Smooth muscle cell (in vitro differentiated cells): Measurements from ENCODE around the gene TNFRSF11A. TPM values are rescaled to one million over a fixed set of nuclear protein-coding genes. Genes with fewer than 3 reads are reported as not detected.

Experiments used
- DNase-seq: peaks from one replicate; lab custom pipeline; 2025; ENCODE audit not compliant: unreplicated experiment; lab: John Stamatoyannopoulos, UW
- H2AFZ ChIP-seq: fragments of 200-600 bp; sonication (generic); 2 replicates; pipeline ENCODE4 v1.6.0; 2016; ENCODE audit warnings: antibody characterized with exemption, low read depth, mild to moderate bottlenecking
- H3F3A ChIP-seq: fragments of 200-600 bp; sonication (generic); 2 replicates; pipeline ENCODE4 v1.6.0; 2017; ENCODE audit warnings: antibody characterized with exemption, low read depth
- H3K27ac ChIP-seq: fragments of 200-600 bp; sonication (generic); 2 replicates; pipeline ENCODE4 v1.5.1; 2016; ENCODE audit warnings: low read depth, mild to moderate bottlenecking
- H3K27me3 ChIP-seq: fragments of 200-600 bp; sonication (generic); 2 replicates; pipeline ENCODE4 v1.6.1; 2016; ENCODE audit warnings: low read depth, mild to moderate bottlenecking
- H3K36me3 ChIP-seq: fragments of 200-600 bp; sonication (generic); 2 replicates; pipeline ENCODE4 v1.5.1; 2016; ENCODE audit warnings: low read depth
- H3K4me1 ChIP-seq: fragments of 200-600 bp; sonication (generic); 2 replicates; pipeline ENCODE4 v1.5.1; 2016; ENCODE audit warnings: low read depth
- H3K4me2 ChIP-seq: fragments of 200-600 bp; sonication (generic); 2 replicates; pipeline ENCODE4 v1.6.0; 2016; ENCODE audit warnings: mild to moderate bottlenecking
- H3K4me3 ChIP-seq: fragments of 200-600 bp; sonication (generic); 2 replicates; pipeline ENCODE4 v1.5.1; 2016; ENCODE audit warnings: mild to moderate bottlenecking
- H3K79me2 ChIP-seq: fragments of 200-600 bp; sonication (generic); 2 replicates; pipeline ENCODE4 v1.6.0; 2016; ENCODE audit warnings: low read depth, mild to moderate bottlenecking
- H3K9ac ChIP-seq: fragments of 200-600 bp; sonication (generic); 2 replicates; pipeline ENCODE4 v1.6.0; 2016; ENCODE audit warnings: low read depth
- H3K9me3 ChIP-seq: fragments of 200-600 bp; sonication (generic); replicated peaks from 2 replicates; pipeline ENCODE4 v1.5.1; 2016; ENCODE audit warnings: low read depth
- H4K20me1 ChIP-seq: fragments of 200-600 bp; sonication (generic); 2 replicates; pipeline ENCODE4 v1.6.0; 2016; ENCODE audit warnings: low read depth
- CTCF ChIP-seq: fragments of 200-600 bp; sonication (generic); IDR thresholded peaks from 2 replicates; pipeline ENCODE4 v1.5.1; 2017; ENCODE audit warnings: borderline replicate concordance, mild to moderate bottlenecking, antibody characterized with exemption; ENCODE audit not compliant: insufficient read depth, poor library complexity, severe bottlenecking
- WGBS: methylation state at CpG from one replicate; pipeline ENCODE4 v1.1.7; 2016; ENCODE audit warnings: low lambda C conversion rate; 5-methylcytosine and 5-hydroxymethylcytosine counted together
- polyA plus RNA-seq: library from polyadenylated mRNA; unstranded; fragments of >200 nt; fragmentation: Nextera tagmentation; extraction: Ambion mirVana; gene quantifications from 2 replicates; pipeline ENCODE4 v1.2.1, GENCODE V29; 2016
- total RNA-seq: library from RNA; depleted of rRNA; stranded (reverse); fragments of >200 nt; gene quantifications from 2 replicates; pipeline ENCODE4 v1.2.3, GENCODE V29; 2014

TNFRSF11A gene
- total and polyA plus RNA-seq, 2 experiments from 2014 or later, result under 0.01 TPM; not detected in 1

- TF ChIP-seq CTCF, result no peak
- H3K9me3 ChIP-seq, result no peaks in the 10 kb centered on the region
- H3K79me2 ChIP-seq, result no peaks in the 10 kb centered on the region
- H3K4me2 ChIP-seq, result no peak overlapping the region
- no peaks in the 10 kb centered on the region for H3F3A ChIP-seq
- peaks cover 62% of the 10 kb centered on the region for H3K27me3 ChIP-seq
- no peaks in the 10 kb centered on the region for H3K36me3 ChIP-seq
- no peak overlapping the region for H3K4me3 ChIP-seq
- no peak overlapping the region for H3K27ac ChIP-seq
- H3K9ac ChIP-seq, result no peak overlapping the region
- no peaks in the 10 kb centered on the region for H4K20me1 ChIP-seq
- H2AFZ ChIP-seq, result no peak overlapping the region
- DNase-seq, result no peak
- WGBS, result 94% methylated on average over 2 of the region's 2 CpGs
- peaks cover 5% of the 10 kb centered on the region for H3K4me1 ChIP-seq
Measured at GRCh38 chr18:62345909-62346308, 20.8 kb downstream of the TNFRSF11A start.

- no peak for DNase-seq
- WGBS, result 76% methylated on average over 7 of the region's 7 CpGs
Measured at GRCh38 chr18:62346333-62347088, 21.4 kb downstream of the TNFRSF11A start.

GRCh38 chr18:62347089-62347506 is 22.0 kb downstream of the TNFRSF11A start:
- no peaks in the 10 kb centered on the region for H3F3A ChIP-seq
- peaks cover 58% of the 10 kb centered on the region for H3K27me3 ChIP-seq
- H3K4me1 ChIP-seq, result peaks cover 5% of the 10 kb centered on the region
- no peak overlapping the region for H3K4me2 ChIP-seq
- H3K79me2 ChIP-seq, result no peaks in the 10 kb centered on the region
- no peaks in the 10 kb centered on the region for H3K36me3 ChIP-seq
- H3K27ac ChIP-seq, result no peak overlapping the region
- H3K9ac ChIP-seq, result no peak overlapping the region
- no peaks in the 10 kb centered on the region for H4K20me1 ChIP-seq
- DNase-seq, result no peak
- TF ChIP-seq CTCF, result no peak
- no peak overlapping the region for H2AFZ ChIP-seq
- H3K4me3 ChIP-seq, result no peak overlapping the region
- WGBS, result 44% methylated on average over 6 of the region's 6 CpGs
- H3K9me3 ChIP-seq, result no peaks in the 10 kb centered on the region

More at GRCh38 chr18:62346333-62347088, 21.4 kb downstream of the TNFRSF11A start:
- Histone ChIP-seq H3K79me2 (no peaks in the 10 kb centered on the region), H2AFZ (no peak overlapping the region), H3K9ac (no peak overlapping the region), H4K20me1 (no peaks in the 10 kb centered on the region), H3K4me3 (no peak overlapping the region), H3K9me3 (no peaks in the 10 kb centered on the region), H3K36me3 (no peaks in the 10 kb centered on the region), H3F3A (no peaks in the 10 kb centered on the region), H3K4me2 (no peak overlapping the region), H3K27me3 (peaks cover 59% of the 10 kb centered on the region), H3K4me1 (peaks cover 5% of the 10 kb centered on the region), H3K27ac (no peak overlapping the region)
- no peak for TF ChIP-seq CTCF

GRCh38 chr18:62348474-62348873 is 23.4 kb downstream of the TNFRSF11A start:
- peaks cover 47% of the 10 kb centered on the region for H3K27me3 ChIP-seq
- H3K79me2 ChIP-seq, result no peaks in the 10 kb centered on the region
- 88% methylated on average over 4 of the region's 4 CpGs for WGBS

More at GRCh38 chr18:62348474-62348873, 23.4 kb downstream of the TNFRSF11A start:
- Histone ChIP-seq H3K4me1 (peaks cover 5% of the 10 kb centered on the region), H3K4me3 (no peak overlapping the region), H3F3A (no peaks in the 10 kb centered on the region), H3K36me3 (no peaks in the 10 kb centered on the region), H3K9me3 (no peaks in the 10 kb centered on the region), H3K4me2 (no peak overlapping the region), H3K27ac (no peak overlapping the region), H4K20me1 (no peaks in the 10 kb centered on the region), H2AFZ (no peak overlapping the region), H3K9ac (no peak overlapping the region)
- DNase-seq, result no peak
- TF ChIP-seq CTCF, result no peak
